Activated naive CD8-positive, alpha-beta T cell (primary cell): Measurements from ENCODE around the gene NOX5.

Experiments
- H3K27ac Mint-ChIP-seq: one replicate; pipeline ENCODE4 v1.8.0; 2021; ENCODE audit warnings: mixed read lengths
- H3K27me3 Mint-ChIP-seq: one replicate; pipeline ENCODE4 v1.8.0; 2021; ENCODE audit warnings: mixed read lengths
- H3K36me3 Mint-ChIP-seq: one replicate; pipeline ENCODE4 v1.8.0; 2021; ENCODE audit warnings: mixed read lengths
- H3K4me1 Mint-ChIP-seq: one replicate; pipeline ENCODE4 v1.8.0; 2021; ENCODE audit warnings: low read depth, mixed read lengths
- H3K4me3 Mint-ChIP-seq: one replicate; pipeline ENCODE4 v1.8.0; 2021; ENCODE audit warnings: mild to moderate bottlenecking, mixed read lengths
- H3K9me3 Mint-ChIP-seq: one replicate; pipeline ENCODE4 v1.8.0; 2021; ENCODE audit warnings: low read depth, mixed read lengths

Gene NOX5

DNA sequence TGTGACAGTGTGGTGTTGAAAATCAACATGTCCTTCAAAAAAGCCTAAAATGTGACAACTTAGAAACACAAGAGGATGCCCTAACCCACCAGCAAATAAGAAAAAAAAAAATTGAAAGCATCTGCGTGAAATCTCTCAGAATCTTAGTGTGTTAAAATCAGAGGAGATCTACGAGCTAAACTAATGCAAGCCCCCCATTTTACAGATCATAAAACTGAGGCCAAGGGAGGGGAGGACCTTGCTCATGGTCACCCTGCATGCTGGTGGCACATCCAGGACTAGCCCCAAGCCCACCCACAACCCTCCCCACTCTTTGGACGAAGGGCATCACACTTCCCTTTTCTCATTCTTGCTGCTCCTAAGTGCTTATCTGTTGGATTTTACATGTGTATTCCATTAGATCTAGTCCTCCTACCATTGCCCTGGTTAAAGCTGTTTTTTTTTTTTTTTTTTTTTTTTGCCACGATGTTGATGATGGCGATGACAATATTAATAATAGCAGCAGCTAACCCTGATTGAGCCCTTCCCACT, 29.1 kb upstream of the NOX5 start:
- Mint-ChIP-seq H3K27ac (no peak overlapping the region), H3K9me3 (no peaks in the 10 kb centered on the region), H3K4me3 (no peak overlapping the region), H3K36me3 (no peaks in the 10 kb centered on the region), H3K27me3 (peaks cover 12% of the 10 kb centered on the region), H3K4me1 (no peaks in the 10 kb centered on the region)

DNA sequence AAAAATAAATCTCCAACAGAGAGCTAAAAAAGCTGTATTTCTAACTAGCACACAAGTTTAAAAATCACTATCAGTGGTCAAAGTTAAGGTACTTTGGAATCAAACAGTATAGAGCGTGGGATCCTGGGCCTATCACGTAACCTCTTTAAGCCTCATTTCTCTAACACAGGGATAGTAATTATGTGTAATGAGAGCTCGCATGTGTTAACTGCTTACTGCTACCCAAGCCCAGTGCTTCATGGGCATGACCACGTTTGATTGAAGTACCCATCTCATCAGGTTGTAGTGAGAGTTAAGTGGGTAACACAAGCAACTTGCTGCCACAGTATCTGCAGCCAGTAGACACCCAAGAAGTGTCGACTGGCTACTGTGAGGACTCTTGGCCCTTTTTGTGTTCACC, 28.2 kb upstream of the NOX5 start:
- Mint-ChIP-seq H3K27me3 (peaks cover 14% of the 10 kb centered on the region), H3K4me1 (no peaks in the 10 kb centered on the region), H3K27ac (no peak overlapping the region), H3K9me3 (no peaks in the 10 kb centered on the region), H3K36me3 (no peaks in the 10 kb centered on the region), H3K4me3 (no peak overlapping the region)

DNA sequence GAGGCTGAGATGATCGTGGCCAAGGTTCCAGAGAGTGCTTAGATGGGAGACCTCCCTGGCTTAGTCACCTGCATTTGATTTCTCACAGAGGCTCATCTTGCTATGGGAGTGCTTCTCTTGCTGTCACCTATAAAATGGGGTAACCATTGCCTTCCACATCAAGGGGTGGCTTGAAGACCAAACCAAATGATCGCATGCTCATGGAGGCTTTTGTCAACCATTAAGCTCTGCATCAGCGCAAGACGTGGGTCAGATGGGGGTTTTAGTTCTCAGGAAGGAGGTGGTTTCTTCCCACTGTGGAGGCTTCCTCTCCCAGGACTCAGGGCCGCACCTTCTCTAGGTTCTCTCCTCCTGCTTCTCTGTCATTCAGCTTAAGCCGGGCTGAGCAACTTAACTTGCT, 27.4 kb upstream of the NOX5 start:
- Mint-ChIP-seq H3K27ac (no peak overlapping the region), H3K27me3 (peaks cover 10% of the 10 kb centered on the region), H3K4me3 (no peak overlapping the region), H3K4me1 (no peaks in the 10 kb centered on the region), H3K9me3 (no peaks in the 10 kb centered on the region), H3K36me3 (no peaks in the 10 kb centered on the region)

DNA sequence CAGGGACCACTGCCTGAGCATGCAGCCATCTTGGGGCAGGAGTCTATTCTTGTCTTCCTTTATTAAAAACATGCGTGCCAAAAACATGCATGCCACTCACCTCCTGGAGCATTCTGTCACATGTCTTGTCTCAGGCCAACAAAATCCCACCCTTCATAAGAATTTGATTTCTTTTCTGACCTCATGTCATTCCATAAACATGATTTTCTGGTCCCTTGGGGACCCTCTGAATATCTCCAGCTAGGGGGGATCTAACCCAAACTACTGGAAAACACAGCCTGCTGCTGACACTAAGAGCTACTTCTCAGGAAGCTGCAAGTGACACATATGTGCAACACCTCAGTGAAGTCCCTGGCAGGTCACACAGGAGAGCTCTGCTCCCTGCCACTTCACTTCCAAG, 26.8 kb upstream of the NOX5 start:
- H3K27me3 Mint-ChIP-seq = peaks cover 8% of the 10 kb centered on the region
- no peak overlapping the region for H3K27ac Mint-ChIP-seq
- H3K36me3 Mint-ChIP-seq = no peaks in the 10 kb centered on the region
- no peaks in the 10 kb centered on the region for H3K4me1 Mint-ChIP-seq
- H3K9me3 Mint-ChIP-seq = no peaks in the 10 kb centered on the region
- no peak overlapping the region for H3K4me3 Mint-ChIP-seq

DNA sequence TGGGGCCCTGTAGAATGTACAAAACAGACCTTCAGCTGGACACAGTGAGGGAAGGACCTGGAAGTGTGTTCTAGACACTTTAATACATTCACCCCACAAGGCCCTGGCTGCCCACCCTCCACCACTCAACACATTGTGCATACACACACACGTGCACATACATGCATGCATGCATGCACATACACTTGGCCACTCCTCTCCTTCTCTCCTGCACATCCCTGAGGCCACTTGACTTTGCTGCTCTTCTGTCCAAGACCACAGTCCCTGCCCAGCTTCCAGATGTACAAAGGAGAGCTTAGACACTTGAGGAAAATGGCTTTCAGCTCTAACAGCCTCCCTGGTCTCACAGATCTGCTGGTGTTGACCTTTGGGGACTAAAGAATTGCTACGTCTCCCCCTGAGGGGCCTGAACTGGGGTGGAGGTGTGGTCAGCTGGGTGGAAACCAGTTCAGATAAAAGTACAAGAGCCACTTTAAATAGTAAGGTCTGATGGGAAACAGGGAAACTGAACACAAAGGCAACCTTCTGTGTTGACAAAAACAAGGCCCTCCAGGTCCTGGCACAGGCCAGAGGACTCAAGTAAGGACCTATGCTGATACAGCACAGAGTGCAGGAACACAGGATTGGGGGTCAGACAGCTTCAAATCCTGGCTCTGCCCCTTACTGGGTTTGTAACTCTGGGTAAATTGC, 24.8 kb upstream of the NOX5 start:
- H3K4me1 Mint-ChIP-seq = no peaks in the 10 kb centered on the region
- H3K4me3 Mint-ChIP-seq = no peak overlapping the region

DNA sequence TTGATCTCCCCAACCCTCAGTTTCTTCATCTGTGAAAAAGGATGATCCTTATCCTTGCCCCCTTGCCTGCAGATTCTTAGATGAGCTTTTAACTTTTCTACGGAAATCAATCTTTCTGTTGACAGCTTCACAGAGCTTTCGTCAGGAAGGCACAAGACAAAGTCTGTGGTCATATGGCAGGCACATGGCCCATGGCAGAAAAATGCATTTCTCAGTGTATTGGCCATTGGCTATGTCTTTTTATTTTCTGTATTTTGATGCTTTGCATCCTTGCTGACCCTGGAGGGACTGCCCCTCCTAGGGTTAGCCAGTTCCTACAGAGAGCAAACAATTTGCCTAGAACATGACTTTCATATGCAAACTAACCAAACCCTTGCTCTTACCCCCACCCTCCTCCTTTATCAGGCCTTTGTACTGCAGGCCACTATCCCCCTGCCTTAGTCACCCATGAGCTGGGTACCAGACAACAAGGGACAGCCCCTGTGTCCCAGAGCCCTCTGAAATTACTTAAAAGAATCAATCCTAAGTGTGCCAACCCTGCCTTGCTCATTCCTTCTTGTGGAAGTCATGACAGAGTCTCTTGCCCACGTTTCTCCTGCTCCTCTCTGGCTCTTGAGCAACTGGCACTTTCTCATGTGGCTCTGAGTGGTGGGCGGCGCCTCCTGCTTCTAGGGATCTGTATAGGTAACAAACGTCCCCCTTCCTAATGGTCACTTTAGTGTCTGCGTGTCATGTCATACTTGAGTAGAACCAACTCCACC, 24.1 kb upstream of the NOX5 start:
- H3K36me3 Mint-ChIP-seq = no peaks in the 10 kb centered on the region
- no peaks in the 10 kb centered on the region for H3K4me1 Mint-ChIP-seq
- H3K27me3 Mint-ChIP-seq = peaks cover 8% of the 10 kb centered on the region
- no peak overlapping the region for H3K4me3 Mint-ChIP-seq
- H3K9me3 Mint-ChIP-seq = no peaks in the 10 kb centered on the region
- no peak overlapping the region for H3K27ac Mint-ChIP-seq

More for the DNA sequence above, 24.8 kb upstream of the NOX5 start:
- Mint-ChIP-seq H3K36me3 (no peaks in the 10 kb centered on the region), H3K27ac (no peak overlapping the region), H3K27me3 (peaks cover 8% of the 10 kb centered on the region), H3K9me3 (no peaks in the 10 kb centered on the region)

DNA sequence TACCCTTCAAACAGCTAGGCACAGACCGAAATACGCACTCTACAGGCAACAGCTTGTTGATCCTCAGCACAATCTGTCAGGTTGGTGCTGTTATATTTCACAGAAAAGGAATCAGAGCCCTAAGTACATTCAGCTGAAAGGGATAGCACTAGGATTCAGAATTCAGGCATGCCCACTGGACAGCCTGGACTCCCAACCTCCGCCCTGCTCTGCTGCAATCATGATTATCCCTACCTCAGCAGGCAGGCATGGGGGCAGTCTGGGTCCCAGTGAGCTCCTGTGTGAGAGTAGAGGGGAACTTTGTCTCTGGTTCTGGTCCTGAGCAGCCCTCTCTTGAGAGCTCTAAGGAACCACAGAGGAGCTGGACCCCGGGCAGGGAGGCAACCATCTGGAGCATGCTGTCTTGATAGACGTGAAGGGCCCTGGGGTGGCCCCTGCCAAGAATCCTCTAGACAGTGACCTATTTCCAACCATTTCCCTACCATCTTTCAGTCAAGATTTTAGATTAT, 23.4 kb upstream of the NOX5 start:
- H3K27me3 Mint-ChIP-seq = peaks cover 8% of the 10 kb centered on the region
- no peak overlapping the region for H3K27ac Mint-ChIP-seq
- H3K4me3 Mint-ChIP-seq = no peak overlapping the region
- H3K9me3 Mint-ChIP-seq = no peaks in the 10 kb centered on the region
- no peaks in the 10 kb centered on the region for H3K36me3 Mint-ChIP-seq
- no peaks in the 10 kb centered on the region for H3K4me1 Mint-ChIP-seq

DNA sequence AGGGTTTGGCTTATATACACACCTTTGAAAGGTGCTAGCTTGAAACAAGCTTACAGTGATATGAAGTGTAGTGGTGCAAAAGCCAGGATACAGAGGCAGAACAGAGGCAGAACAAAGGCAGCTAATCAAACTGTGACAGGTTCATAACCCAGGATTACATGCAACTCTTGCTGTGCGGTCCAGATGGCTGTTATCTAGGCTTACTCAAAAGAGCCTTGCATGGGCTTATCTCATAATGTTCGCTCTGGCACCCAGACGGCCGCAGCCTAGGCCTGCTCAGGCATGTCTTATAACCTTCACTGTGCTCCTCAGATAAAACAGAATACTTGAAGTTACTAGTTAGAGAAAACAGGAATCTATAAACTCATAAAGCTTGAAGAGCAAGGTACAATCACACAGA, 22.8 kb upstream of the NOX5 start:
- Mint-ChIP-seq H3K27ac (no peak overlapping the region), H3K27me3 (peaks cover 8% of the 10 kb centered on the region), H3K9me3 (no peaks in the 10 kb centered on the region), H3K4me1 (no peaks in the 10 kb centered on the region), H3K4me3 (no peak overlapping the region), H3K36me3 (no peaks in the 10 kb centered on the region)

DNA sequence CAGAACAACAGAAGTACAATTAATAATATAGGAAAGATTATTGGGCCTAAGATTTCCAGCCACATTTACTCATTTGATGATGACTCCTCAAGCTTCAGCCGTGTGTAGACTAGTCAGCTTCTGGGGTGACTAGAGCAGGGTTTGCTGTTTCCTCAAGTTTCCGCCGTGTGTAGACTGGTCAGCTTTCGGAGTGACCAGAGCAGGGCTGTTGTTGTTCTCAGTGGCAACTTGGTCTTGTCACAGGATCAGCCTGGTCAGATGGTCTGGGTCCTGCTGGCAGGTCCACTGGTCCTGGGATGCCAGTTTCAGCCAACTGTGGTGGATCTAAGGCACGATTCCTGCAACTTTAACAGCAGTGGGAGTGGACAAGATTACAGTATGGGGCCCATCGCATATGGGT, 21.8 kb upstream of the NOX5 start:
- no peaks in the 10 kb centered on the region for H3K36me3 Mint-ChIP-seq
- H3K4me1 Mint-ChIP-seq = no peaks in the 10 kb centered on the region
- H3K4me3 Mint-ChIP-seq = no peak overlapping the region
- no peaks in the 10 kb centered on the region for H3K9me3 Mint-ChIP-seq
- peaks cover 8% of the 10 kb centered on the region for H3K27me3 Mint-ChIP-seq
- no peak overlapping the region for H3K27ac Mint-ChIP-seq

DNA sequence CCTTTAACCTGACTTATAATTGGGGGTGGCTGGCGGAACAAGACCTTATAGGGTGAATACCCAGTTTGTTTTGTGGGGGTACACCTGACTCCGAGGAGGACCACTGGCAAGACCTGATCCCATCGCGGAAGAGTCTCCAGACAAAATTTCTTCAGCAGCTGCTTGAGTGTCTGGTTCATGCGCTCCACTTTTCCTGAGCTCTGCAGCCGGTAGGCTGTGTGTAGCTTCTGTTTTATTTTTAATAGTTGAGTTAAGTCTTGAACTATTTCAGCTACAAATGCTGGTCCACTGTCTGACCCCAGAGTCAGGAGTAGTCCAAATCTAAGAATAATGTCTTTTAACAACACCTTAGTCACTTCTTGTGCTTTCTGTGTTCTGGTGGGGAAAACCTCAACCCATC, 21.2 kb upstream of the NOX5 start:
- Mint-ChIP-seq H3K9me3 (no peaks in the 10 kb centered on the region), H3K27ac (no peak overlapping the region), H3K4me3 (no peak overlapping the region), H3K4me1 (no peaks in the 10 kb centered on the region), H3K27me3 (peaks cover 5% of the 10 kb centered on the region), H3K36me3 (no peaks in the 10 kb centered on the region)

DNA sequence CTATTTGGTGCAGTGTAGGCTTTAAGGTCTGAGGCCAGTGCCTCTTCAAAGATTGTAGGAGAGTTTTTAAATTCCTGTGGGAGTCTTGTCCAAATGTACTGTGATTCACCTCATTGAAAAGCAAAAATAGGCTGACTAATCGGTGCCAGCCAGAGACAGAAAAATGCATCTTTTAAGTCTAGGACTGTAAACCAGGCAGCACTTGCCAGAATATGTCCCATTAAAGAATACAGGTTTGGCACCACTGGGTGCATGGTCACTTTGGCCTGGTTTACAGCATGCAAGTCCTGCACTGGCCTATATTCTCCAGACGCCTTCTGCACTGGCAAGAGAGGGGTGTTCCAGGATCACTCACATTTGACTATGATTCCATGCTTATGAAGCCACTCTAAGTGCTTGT, 20.3 kb upstream of the NOX5 start:
- Mint-ChIP-seq H3K27ac (no peak overlapping the region), H3K27me3 (peaks cover 2% of the 10 kb centered on the region), H3K4me1 (no peaks in the 10 kb centered on the region), H3K4me3 (no peak overlapping the region), H3K9me3 (no peaks in the 10 kb centered on the region), H3K36me3 (no peaks in the 10 kb centered on the region)

DNA sequence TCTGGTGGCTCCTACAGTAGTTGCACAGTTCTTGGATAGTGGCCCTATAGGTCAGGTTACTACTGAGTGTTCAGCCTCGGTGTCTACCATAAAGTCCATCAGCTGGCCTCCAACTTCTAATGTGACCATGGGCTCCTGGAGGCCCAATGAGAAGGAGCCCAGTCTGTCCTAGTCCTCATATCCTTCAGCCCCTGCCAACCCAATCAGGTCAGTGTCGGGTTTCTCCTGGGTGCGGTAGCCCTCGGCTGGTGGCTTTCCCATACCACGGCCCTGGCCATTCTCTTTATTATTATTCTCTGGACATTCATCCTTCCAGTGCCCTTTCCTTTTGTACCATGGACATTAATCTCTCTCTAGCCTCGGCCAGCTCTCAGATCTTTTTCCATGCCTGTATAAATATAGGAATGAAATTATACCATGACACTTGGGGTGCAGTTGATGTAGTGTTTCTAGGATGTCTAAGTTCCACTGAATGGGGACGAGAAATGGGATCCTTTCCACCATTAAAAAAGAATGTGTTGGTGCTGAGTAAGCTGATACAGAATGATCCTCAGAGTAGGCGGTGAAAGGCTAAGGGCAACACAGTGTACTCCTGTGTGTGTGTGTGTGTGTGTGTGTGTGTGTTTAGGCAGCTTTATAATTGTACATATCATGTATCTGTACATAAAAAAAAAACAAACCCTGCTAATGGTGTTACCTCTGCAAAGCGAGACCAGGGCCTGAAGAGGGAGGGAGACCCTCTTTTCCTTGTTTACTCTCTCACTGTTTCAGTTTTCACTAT, 19.3 kb upstream of the NOX5 start:
- H3K27me3 Mint-ChIP-seq = peaks cover 2% of the 10 kb centered on the region
- H3K27ac Mint-ChIP-seq = no peak overlapping the region

DNA sequence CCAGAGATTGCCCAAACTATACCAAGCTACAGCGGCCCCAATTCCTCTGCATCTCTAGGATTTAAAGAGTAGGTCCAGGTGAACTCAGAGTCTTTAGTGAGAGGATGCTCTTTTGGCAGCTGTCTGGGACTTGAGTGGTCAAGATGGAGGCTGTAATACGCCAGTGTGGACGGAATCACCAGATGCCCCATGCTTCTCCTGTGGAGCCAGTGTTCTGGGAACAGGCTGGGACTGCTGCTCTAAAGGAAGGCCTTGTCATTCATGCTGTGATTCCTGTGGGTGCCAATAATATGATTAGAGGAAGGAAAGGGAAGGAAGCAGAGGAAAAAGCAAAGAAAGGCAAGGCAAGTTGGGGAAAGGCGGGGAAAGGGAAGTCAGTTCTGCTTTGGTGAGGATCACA, 17.4 kb upstream of the NOX5 start:
- no peak overlapping the region for H3K27ac Mint-ChIP-seq
- no peaks in the 10 kb centered on the region for H3K4me1 Mint-ChIP-seq
- H3K27me3 Mint-ChIP-seq = peaks cover 2% of the 10 kb centered on the region
- H3K4me3 Mint-ChIP-seq = no peak overlapping the region
- H3K36me3 Mint-ChIP-seq = no peaks in the 10 kb centered on the region
- no peaks in the 10 kb centered on the region for H3K9me3 Mint-ChIP-seq

More for the DNA sequence above, 19.3 kb upstream of the NOX5 start:
- Mint-ChIP-seq H3K36me3 (no peaks in the 10 kb centered on the region), H3K9me3 (no peaks in the 10 kb centered on the region), H3K4me1 (no peaks in the 10 kb centered on the region), H3K4me3 (no peak overlapping the region)

DNA sequence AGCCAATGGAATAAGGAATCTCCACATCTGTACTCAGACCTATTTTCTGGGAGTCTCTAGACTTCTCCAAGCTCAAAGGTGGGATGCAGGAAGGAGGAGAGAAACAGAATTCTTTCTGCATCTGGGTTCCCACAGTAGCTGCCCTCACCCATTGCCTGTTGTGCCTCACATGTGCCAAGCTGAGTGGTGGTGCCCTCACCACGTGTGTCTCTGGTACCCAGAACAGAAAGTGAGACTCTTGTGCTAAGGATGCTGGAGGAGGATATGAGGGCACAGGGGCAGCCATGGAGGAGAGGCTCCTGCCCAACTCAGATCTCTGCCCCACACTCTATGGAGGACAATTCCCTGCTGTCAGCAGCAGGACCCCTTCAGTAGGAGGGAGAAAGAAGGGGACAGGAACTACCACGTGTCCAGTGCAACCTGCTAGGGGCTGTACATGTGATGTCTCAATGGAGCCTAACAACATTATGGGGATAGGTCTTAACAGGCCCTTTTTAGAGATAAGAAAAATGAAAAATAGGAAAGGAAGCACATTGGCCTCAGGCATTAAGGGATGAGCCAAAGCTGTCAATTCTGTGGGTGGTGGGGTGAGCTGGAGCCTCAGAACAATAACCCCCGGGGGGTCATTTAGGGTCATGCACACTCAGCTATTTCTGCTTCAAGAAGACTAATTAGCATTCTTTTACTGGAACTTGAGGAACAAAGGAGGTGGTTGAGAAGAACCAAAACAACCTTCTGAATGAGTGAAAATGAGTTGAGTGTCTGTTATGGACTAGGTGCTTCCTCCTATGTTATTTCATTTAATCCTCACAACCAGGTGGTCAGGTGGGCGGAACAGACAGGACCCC, 16.3 kb upstream of the NOX5 start:
- no peak overlapping the region for H3K27ac Mint-ChIP-seq
- H3K27me3 Mint-ChIP-seq = peaks cover 2% of the 10 kb centered on the region
- no peaks in the 10 kb centered on the region for H3K4me1 Mint-ChIP-seq
- no peaks in the 10 kb centered on the region for H3K36me3 Mint-ChIP-seq
- no peak overlapping the region for H3K4me3 Mint-ChIP-seq
- H3K9me3 Mint-ChIP-seq = no peaks in the 10 kb centered on the region
